ENCODE results near the gene ORMDL2.
"Not testable (repeated sequence)": the region's sequence is repeated elsewhere in the genome, so short reads cannot be mapped to it uniquely, and the experiment has no call there.

Gene ORMDL2

GRCh38 chr12:55829967-55830600 lies 12.2 kb downstream of the ORMDL2 start:
- peak; percentile 55 to 58 for DNase-seq

GRCh38 chr12:55830601-55831446 lies 13.0 kb downstream of the ORMDL2 start:
- peak; percentile 12 to 31 for DNase-seq

GRCh38 chr12:55831447-55831815 lies 13.6 kb downstream of the ORMDL2 start:
- no peak for DNase-seq

GRCh38 chr12:55833056-55833455 lies 15.2 kb downstream of the ORMDL2 start:
- no peak for DNase-seq

GRCh38 chr12:55834400-55834799 lies 16.6 kb downstream of the ORMDL2 start:
- not testable (repeated sequence) for DNase-seq

- no peak for DNase-seq
Observed at GRCh38 chr12:55838361-55838760, 20.5 kb downstream of the ORMDL2 start.

- DNase-seq = no peak
Observed at GRCh38 chr12:55839345-55840140, 21.7 kb downstream of the ORMDL2 start.

- DNase-seq = no peak
Observed at GRCh38 chr12:55840581-55841351, 22.9 kb downstream of the ORMDL2 start.

GRCh38 chr12:55842681-55843429 lies 25.0 kb downstream of the ORMDL2 start, which contains the start of gene MMP19:
TSS of gene MMP19 (minus strand) at chr12:55842936. CDS start at chr12:55842830, 106 bp downstream.
- DNase-seq = no peak

GRCh38 chr12:55843431-55843830 lies 25.6 kb downstream of the ORMDL2 start:
- DNase-seq = no peak

- DNase-seq = no peak
Observed at GRCh38 chr12:55844961-55845360, 27.1 kb downstream of the ORMDL2 start.

GRCh38 chr12:55845361-55845760 lies 27.5 kb downstream of the ORMDL2 start:
- no peak for DNase-seq

GRCh38 chr12:55845785-55846496 lies 28.1 kb downstream of the ORMDL2 start:
- DNase-seq = no peak

- no peak for DNase-seq
Observed at GRCh38 chr12:55847033-55847432, 29.2 kb downstream of the ORMDL2 start.

- no peak for DNase-seq
Observed at GRCh38 chr12:55847603-55848291, 29.9 kb downstream of the ORMDL2 start.

- no peak for DNase-seq
Observed at GRCh38 chr12:55849616-55850343, 31.9 kb downstream of the ORMDL2 start.

- no peak for DNase-seq
Observed at GRCh38 chr12:55850401-55850800, 32.6 kb downstream of the ORMDL2 start.

GRCh38 chr12:55850893-55851292 lies 33.1 kb downstream of the ORMDL2 start:
- DNase-seq = no peak

GRCh38 chr12:55852740-55853139 lies 34.9 kb downstream of the ORMDL2 start:
- DNase-seq = no peak

- no peak for DNase-seq
Observed at GRCh38 chr12:55861396-55861795, 43.6 kb downstream of the ORMDL2 start.

Data from NCI-H187 (cell line).